AG10803 (cell line): ENCODE data around the gene GNB1.

Experiments
- DNase-seq: peaks from one replicate; pipeline ENCODE4 v3.0.0; 2010; ENCODE audit warnings: low read depth
- H3K4me3 ChIP-seq: 2 replicates; pipeline ENCODE4 v1.5.1; 2011; ENCODE audit warnings: mild to moderate bottlenecking, low read length, control low read depth
- TF ChIP-seq, protein P1 (sequence below): conservative IDR thresholded peaks from 2 replicates; pipeline ENCODE4 v1.5.1; 2011; ENCODE audit warnings: mild to moderate bottlenecking, low read length, control low read depth, inconsistent platforms

The GNB1 gene

DNA sequence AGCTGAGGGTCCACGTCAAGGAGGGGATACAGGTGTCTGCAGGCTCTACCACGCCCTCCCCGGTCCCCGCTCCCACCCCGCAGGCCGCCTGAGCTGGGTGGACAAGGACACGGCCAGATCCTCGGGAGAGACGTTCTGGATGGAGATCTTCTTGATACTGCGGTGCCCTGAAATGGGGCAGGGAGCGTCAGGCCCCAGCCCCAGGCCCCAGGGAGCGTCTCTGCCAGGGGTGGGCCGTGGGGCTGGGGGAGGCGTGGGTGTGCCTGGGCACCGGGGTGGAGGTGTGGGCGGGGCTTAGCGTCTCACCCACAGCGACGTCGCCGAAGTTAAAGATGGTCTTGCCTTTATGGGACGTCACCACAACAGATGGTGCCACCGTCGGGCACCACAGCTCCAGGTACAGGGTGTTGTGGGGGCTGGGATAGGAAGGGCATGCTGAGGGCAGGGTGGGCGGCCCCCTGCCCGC is 35.5 kb upstream of the GNB1 start:
- DNase-seq = no peak
- H3K4me3 ChIP-seq = no peak overlapping the region
- TF ChIP-seq, protein P1, sequence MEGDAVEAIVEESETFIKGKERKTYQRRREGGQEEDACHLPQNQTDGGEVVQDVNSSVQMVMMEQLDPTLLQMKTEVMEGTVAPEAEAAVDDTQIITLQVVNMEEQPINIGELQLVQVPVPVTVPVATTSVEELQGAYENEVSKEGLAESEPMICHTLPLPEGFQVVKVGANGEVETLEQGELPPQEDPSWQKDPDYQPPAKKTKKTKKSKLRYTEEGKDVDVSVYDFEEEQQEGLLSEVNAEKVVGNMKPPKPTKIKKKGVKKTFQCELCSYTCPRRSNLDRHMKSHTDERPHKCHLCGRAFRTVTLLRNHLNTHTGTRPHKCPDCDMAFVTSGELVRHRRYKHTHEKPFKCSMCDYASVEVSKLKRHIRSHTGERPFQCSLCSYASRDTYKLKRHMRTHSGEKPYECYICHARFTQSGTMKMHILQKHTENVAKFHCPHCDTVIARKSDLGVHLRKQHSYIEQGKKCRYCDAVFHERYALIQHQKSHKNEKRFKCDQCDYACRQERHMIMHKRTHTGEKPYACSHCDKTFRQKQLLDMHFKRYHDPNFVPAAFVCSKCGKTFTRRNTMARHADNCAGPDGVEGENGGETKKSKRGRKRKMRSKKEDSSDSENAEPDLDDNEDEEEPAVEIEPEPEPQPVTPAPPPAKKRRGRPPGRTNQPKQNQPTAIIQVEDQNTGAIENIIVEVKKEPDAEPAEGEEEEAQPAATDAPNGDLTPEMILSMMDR = no peak

GRCh38 chr1:1925437-1926345 is 34.8 kb upstream of the GNB1 start:
- TF ChIP-seq, protein P1 = no peak
- DNase-seq = no peak
- no peak overlapping the region for H3K4me3 ChIP-seq

- H3K4me3 ChIP-seq = no peak overlapping the region
- TF ChIP-seq, protein P1 = no peak
- no peak for DNase-seq
These were observed 34.0 kb upstream of the GNB1 start for GRCh38 chr1:1924849-1925248.

GRCh38 chr1:1924386-1924785 is 33.5 kb upstream of the GNB1 start:
- H3K4me3 ChIP-seq = no peak overlapping the region
- DNase-seq = no peak
- TF ChIP-seq, protein P1 = no peak

GRCh38 chr1:1922956-1923833 is 32.3 kb upstream of the GNB1 start:
- TF ChIP-seq, protein P1 = no peak
- H3K4me3 ChIP-seq = no peak overlapping the region
- no peak for DNase-seq

DNA sequence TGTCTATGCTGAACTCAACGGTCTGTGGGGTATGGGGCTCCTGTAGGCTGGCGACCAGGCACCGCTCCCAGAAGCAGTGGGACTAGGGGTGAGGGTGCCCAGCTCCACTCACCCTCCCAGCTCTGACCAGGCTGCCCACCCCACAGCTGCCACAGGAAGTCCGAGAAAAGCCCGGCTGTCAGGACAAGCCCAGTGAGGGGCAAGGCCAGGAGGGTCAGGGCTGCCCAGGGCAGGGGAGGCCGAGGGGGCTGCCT is 31.7 kb upstream of the GNB1 start:
- TF ChIP-seq, protein P1 = no peak
- no peak overlapping the region for H3K4me3 ChIP-seq
- DNase-seq = no peak
